Left renal cortex interstitium (tissue), 4 donors: ENCODE results near the gene RSF1. TPM values are rescaled to one million over a fixed set of nuclear protein-coding genes. Genes with fewer than 3 reads are reported as not detected.

Experiments
- DNase-seq, 4 donors: peaks; one replicate each; pipeline ENCODE4 v3.0.0-alpha.2; 2013; ENCODE audit warnings: low read depth in 4 of 4, low spot score in 2 of 4, missing footprints in 1 of 4
- polyA plus RNA-seq, 4 donors: library from polyadenylated mRNA; unstranded; fragments of 120-200 nt; gene quantifications; one replicate each; pipeline ENCODE4 v1.2.1, GENCODE V29; 2013; ENCODE audit not compliant: insufficient read length in 4 of 4

RSF1 gene
- polyA plus RNA-seq, 4 donors: 51.1 to 73.1 (median 65.7) TPM

DNA sequence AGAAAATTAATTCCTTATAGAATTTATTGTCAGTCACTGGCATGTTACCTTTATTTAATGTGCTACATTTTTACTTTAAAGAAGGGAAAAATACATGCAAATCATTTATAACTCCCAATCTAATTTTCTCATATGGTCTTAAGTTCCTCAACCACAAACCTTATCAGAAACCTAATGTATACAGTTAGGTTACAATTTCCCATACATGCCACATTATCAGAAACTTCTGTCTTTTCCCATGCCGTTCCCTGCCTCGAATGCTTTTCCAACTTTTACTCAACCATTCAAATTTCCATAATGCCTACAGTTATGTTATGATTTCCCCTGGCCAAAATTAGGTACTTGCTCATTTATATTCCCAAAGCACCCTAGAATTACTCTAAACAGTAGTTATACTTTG is 13.5 kb downstream of the RSF1 start:
- DNase-seq: no peak

DNA sequence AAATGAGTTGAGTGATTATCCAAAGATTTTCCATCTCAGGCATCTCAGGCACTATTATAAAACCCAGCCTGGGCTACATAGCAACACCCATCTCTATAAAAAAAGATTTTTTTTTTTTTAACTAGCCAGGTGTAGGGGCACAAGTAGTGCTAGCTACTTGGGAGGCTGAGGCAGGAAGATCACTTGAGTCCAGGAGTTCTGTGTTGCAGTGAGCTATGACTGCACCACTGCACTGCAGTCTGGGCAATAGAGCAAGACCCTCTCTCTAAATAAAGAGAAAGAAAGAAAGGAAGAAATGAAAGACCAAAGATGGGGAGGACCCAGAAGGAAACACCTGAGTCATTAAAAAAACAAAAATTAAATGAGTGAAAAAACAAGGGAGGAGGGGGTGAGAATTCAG is 14.1 kb downstream of the RSF1 start:
- no peak for DNase-seq

DNA sequence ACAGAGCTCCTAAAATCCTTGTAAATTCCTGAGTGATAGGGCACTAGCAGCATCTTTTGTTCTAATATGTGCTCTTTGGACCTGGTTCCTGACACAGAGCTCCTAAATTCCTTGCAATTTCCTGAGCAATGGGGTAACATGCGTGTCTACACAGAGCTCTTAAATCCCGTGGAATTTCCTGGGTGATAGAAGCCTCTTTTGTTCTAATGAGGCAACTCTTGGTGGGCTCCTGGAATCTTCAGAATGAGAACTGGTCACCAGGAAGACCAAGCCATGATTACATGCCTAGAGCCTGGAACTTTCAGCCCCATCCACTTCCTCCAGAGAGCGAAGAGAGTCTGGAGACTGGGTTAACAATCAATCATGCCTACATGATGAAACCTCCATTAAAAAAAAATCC is 19.0 kb downstream of the RSF1 start:
- no peak for DNase-seq

DNA sequence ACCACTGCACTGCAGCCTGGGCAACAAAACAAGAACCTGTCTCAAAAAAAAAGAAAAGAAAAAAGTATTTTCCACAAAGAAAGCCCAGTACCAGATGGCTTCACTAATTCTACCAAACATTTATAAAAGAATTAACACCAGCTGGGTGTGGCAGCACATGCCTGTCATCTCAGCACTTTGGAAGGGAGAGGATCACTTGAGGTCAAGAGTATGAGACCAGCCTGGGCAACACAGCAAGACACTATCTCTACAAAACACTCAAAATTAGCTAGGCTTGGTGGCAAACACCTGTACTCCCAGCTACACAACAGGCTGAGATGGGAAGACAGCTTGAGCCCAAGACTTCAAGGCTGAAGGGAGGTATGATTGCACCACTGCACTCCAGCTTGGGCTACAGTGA is 20.1 kb downstream of the RSF1 start:
- no peak for DNase-seq

DNA sequence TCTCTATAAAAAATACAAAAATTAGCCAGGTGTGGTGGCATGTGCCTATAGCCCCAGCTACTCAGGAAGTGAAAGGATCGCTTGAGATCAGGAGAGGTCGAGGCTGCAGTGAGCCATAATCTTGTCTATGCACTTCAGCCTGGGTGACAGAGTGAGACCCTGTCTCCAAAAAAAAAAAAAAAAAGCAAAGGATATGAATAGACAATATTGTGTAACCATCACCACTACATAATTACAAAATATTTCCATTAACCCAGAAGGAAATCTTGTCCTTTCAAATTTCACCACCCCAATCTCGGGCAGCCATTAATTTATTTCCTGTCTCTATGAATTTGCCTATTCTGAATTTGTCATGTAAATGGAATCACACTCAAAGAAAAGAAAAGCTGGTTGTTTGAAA is 21.2 kb downstream of the RSF1 start:
- no peak for DNase-seq

DNA sequence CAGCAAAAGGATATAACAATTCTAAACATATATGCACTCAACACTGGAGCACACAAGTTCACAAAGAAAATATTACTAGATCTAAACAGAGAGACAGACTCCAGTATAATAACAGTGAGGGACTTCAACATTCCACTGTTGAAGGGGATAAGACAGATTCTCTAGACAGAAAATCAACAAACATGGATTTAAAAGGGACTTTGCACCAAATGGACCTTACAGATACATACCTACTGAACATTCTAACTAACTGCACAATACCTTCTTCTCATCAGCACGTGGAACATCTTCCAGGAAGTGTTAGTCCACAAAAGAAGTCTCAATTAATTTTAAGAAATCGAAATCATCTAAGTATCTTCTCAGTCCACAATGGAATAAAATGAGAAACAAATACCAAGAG is 26.6 kb downstream of the RSF1 start:
- DNase-seq: no peak

DNA sequence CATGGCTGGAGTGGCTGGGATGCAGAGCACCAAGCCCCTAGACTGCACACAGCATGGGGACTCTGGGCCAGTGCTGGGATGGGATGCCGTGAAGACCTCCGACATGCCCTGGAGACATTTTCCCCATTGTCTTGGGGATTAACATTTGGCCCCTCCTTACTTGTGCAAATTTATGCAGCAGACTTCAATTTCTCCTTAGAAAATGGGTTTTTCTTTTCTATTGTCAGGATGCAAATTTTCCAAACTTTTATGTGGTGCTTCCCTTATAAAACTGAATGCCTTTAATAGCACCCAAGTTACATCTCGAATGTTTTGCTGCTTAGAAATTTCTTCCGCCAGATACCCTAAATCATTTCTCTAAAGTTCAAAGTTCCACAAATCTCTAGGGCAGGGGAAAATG is 29.2 kb downstream of the RSF1 start:
- no peak for DNase-seq

DNA sequence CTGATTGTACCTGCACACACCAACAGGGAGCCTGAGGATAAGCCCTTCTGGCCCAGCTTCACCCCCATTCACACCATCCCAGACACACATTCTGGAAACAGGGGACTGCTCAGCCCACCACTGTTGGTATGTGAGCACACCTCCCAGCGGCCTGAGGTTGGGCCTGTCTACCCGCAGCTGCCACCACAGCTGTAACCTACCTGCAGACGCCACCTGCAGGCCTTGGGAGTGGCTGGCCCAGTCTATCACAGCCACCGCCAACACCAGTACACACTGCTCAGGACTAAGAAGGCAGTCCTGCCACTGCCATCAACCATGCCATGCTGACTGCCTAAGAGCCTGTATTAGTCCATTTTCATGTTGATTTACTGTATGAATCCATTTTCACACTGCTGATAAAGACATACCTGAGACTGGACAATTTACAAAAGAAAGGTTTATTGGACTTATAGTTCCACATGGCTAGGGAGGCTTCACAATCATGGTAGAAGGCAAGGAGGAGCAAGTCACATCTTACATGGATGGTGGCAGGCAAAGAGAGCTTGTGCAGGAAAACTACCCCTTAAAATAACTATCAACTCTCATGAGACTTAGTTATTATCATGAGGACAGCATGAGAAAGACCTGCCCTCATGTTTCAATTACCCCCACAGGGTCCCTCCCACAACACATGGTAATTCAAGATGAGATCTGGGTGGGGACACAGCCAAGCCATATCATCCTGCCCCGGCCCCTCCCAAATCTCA is 30.6 kb downstream of the RSF1 start:
- DNase-seq: no peak

DNA sequence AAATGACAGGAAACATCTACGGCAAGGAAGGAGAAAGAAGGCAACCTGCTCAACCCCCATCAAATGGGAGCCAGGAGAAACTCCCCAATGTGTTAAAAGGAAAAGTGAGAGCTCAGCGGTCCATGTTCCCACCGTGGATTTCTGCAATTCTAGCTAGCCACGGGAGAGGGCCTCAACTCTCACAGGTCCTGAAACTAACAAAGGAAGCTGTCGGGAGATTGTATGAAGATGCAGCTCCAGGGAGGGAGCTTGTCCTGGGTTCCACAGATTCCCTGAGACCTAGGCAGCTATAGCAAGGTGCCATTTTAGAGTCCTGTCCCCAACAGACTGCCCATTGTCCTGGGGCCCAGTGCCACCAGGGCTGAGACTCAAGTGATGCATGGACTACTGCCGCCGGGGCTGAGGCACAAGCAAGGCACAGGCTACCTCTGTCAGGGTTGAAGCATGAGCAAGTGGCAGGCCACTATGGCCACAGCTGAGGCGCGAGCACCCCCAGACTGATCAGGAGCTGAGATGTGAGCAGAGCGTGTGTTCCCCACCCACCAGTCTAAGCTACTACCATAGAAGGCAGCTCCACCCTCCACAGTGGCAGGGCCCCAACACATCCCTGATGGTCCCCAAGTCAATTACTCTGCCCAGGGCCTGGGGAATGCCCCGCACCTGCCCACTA is 31.3 kb downstream of the RSF1 start:
- no peak for DNase-seq

DNA sequence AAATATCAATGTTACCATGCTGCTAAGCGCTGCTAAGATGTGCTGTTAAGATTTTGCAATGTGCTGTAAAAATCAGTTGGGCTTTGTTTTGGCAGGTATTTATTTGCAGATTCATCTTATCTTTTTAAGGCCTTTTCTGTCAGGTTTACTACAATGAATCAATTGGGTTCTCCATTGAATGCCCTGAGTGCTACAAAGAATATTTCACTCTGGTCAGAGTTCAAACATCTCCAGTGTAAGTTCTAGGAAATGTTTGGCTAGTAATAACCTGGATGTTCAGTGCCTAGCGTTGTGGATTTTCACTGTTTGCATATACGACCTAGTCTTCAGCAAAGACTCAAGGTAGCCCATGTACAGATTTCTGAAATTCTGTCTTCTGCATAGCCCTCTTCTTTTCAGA is 36.0 kb downstream of the RSF1 start:
- DNase-seq: no peak

DNA sequence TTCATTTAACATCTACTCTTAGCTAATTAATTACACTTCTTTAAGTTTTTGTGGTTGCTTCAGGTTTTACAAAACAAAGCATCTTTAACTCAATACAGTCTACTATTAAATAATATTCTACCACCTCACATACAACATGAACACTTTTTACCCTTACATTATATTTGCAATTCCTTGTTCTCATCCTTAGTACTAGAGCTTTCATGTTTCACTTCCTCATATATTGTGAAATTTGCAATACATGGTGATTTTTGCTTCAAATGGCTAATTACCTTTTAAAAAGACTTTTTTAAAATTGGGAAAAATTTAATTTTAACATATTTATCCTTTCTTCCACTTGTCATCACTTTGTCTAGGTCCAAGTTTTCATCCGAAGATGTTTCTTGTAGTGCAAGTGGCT is 37.5 kb downstream of the RSF1 start:
- no peak for DNase-seq

DNA sequence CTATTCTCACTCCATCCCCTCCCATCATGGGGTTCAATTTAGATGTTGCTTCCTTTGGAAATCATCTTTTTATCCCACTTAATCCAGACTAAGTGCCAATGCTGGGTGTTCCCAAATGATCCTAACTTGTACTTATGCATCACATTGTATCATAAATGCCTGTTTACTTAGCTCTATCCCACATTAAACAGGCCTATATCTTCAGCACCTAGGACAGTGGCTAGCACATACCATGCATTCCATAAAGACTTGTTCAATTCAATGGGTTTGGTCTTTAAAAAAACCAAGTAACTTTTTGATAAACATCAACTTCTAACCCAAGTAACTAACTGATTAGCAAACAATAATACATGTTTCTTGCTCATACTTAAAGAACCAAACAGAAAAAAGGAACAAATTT is 40.6 kb downstream of the RSF1 start:
- DNase-seq: peak in 2 of 4 donors; percentile 5 to 13

DNA sequence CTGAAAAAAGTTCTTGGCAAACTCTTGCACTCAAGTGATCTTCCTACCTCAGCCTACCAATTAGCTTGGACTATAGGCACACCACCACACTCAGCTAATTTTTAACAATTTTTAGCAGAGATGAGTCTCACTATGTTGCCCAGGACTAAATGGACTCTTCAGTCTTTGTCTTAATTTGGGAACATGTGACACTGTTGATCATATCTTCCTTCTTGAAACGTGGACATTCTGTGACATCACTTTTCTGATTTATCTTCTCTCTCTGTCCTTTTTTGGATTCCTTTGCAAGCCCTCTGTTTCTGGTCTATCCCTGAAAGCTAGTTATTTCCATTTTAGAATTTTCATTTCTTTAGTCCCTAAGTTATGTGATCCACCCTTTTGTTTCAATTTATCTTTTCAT is 42.0 kb downstream of the RSF1 start:
- DNase-seq: no peak

DNA sequence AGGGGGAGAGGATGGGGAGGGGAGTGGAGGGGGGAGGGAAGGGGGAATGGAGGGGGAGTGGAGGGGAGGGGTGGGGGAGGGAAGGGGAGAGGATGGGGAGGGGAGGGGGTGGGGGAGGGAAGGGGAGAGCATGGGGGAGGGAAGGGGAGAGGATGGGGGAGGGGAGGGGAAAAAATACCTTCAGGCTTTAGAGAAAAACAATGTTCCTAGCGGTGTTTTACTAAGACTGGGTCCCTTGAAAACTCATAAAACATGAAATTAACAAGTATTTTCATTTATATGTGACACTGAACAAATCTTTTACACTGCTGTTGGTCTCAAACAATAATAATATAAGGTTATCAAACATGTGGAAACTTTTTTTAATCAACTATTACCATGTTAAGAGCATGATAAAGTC is 42.4 kb downstream of the RSF1 start:
- no peak for DNase-seq

DNA sequence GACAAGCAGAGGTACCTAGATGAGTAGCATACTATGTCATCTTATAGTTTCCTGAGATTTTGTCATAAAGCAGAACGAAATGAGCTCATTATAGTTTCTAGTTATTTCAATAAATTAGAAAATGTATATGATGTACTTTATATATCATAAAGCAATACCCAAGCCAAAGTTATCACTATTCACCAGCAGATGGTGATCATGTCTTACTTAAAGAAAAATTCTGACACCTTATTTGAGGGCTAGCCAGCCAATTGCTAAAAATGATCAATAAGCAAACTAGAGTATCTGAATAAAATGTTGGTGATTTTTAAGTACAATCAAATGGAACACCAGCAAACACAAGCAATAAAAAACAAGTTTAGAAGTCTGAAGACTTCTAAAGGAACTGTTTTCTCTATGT is 44.1 kb downstream of the RSF1 start:
- DNase-seq: no peak

DNA sequence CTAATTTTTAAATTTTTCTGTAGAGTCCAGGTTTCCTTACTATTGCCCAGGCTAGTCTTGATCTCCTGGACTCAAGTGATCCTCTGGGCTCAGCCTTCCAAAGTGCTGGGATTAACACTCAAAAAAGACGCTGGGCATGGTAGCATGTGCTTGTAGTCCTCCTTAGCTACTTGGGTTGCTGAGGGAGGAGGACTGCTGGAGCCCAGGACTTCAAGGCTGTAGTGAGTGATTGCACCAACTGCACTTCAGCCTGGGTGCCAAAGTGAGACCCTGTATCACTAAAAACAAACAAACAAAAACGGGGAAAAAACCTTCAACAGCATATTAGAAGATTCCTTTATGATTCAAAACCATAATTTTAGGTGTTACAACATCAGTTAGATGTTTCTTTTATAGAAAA is 44.6 kb downstream of the RSF1 start:
- DNase-seq: no peak

DNA sequence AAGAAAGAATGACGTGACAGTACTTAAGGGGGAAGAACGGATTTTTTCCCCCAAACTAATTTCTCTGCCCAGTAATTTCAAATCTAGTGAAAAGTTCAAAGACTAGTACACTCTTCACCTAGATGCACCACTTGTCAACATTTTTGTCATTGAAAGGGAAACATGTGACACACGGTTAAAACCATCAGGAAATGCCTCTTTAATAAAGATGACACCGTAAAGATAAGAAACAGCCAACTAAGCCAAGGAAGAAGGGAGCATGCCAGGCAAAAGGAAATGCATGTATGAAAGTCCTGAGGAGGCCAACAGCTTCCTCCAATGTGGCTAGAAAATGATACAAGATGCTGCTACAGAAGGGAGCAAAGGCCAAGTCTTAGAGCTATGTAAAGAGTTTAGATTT is 49.4 kb downstream of the RSF1 start:
- no peak for DNase-seq

DNA sequence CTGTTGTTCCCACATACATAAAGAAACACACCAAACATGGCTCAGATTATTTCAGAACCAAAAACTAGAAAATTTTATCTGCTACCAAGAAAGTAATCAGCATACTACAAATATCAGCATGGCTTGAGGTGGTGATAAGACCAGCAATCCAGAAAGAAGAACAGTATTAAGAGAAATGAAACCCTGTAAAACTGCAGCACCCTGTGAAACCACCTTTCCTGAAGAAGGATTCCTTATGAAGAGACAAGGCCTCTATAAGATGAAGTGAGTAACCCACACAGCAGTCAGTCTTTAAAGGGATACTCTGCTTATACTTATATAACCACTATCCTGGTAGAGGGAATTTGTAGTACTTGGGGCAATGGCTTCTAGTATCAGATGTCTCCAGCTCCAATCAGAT is 49.9 kb downstream of the RSF1 start:
- no peak for DNase-seq

DNA sequence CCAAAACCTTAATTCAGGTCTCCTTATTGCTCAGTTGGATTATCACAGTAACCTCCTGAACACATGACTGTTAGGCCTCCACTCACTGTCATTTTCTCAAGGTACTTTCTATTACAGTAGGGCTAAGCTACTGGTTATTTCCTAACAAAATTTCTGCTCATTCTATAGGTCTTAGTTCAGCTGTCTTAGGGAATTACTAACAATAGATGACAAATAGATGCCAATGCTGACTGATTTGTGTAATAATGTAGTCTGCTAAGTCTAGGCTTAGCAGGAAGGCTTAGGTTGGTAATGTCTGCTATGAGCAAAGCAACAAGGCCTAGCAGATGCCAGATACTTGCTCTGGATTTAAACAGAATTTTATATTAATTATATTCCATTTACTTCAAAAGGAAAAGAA is 58.1 kb downstream of the RSF1 start:
- no peak for DNase-seq

DNA sequence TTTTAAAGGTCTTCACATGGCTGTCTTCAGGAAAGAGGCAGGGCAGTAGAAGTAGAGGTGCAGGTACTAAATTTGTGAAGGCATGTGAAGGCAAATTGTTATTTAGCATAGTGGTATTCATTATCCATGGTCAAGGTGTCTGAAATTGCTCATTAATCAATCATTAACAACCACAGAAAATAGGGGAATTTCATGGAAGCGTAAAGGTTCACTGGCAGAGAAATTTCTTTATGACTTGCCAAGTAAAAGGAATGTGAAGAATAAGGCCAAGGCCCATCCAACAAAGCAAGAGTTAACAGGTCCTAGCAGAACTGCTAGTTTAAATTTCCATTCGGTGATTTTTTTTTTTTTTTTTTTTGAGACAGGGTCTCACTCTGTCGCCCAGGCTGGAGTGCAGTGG is 59.0 kb downstream of the RSF1 start:
- DNase-seq: no peak

DNA sequence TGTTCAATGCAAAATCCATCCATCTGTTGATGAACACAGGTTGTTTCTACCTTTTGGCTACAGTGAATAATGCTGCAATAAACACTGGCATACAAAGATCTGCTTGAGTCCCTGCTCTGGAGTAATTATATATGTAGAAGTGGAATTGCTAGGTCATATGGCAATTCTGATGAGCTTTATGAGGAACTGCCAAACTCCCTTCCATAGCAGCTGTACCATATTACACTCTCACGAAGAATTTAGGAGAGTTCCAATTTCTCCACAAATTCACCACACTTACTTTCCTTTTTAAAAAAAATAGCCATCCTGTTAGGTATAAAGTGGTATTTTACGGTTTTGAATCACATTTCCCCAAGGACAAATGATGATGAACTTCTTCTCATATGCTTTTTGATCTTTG is 62.2 kb downstream of the RSF1 start:
- no peak for DNase-seq

DNA sequence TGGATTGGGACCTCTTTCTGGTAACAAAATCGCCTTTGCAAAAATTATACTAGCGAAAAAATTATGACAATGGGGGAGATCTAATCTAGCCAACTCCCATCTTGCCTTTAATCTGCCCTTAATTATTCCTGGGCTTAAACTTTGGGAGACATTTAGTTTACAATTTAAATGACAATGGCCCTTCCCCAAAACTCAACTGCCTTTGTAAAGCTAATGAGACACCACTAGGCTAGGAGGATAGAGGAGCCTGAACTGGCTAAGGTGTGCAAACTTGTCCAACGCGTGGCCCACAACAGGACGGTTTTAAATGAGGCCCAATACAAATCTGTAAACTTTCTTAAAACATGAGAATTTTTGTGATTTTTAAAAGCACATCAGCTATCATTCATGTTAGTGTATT is 67.3 kb downstream of the RSF1 start:
- DNase-seq: no peak

DNA sequence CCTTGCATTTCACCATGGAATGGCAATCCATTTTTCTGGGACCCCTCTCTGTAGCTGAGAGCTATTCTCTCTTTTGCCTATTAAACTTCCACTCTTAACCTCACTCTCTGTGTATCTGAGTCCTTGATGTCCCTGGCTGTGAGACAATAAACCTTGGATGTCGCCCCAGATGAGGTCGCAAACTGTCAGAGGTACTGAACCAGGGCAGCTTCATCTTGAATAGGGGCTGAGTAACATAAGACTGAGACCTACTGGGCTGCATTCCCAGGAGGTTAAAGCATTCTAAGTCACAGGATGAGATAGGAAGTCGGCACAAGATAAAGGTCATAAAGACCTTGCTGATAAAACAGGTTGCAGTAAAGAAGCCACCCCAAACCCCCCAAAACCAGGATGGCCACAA is 68.0 kb downstream of the RSF1 start:
- DNase-seq: no peak
